Measurements from ENCODE around the gene RBM7. TPM values are rescaled to one million over a fixed set of nuclear protein-coding genes. Genes with fewer than 3 reads are reported as not detected.

Gene RBM7
- total RNA-seq, 3 donors from 2014 or later (not counting 1 experiment from before 2014, with no cell fraction given): 50.4 to 79.7 (median 58.5) TPM

DNA sequence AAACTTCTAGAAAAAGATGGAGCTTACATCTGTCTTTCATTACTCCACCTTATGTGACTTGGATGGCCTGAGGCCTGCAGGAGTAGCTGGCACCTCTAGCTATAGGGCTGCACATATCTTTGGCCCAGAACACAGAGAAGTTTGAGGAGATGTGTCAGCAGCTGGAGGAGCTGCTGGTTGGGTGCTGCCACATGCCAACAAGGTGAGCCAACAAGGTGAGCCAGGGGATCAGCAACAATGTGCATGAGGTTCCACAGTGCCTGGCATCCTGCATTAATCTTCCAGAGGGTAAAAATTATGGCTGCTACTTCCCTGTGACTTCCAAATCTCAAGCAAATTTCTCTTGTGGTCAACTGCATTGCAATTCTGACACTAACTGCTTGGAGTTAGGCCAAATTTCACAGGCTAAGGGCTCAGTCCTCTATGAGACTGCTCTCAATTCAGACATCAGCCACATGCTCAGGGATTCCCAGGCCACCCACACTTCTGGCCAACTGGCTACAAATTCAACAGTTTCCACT is 16.0 kb downstream of the RBM7 start:
- Histone ChIP-seq H3K27me3 (ENCODE audit: control insufficient read depth, insufficient read depth, low read length) (no peaks in the 10 kb centered on the region), H3K4me1 (ENCODE audit: control insufficient read depth, insufficient read depth, low read length) (no peaks in the 10 kb centered on the region), H3K9me3 (ENCODE audit: control insufficient read depth, insufficient read depth, low read length) (no peaks in the 10 kb centered on the region), H3K4me3 (ENCODE audit: low read length) (no peak overlapping the region), H3K36me3 (ENCODE audit: control insufficient read depth, insufficient read depth, low read length) (peaks cover 3% of the 10 kb centered on the region), H3K27ac (ENCODE audit: low read length) (no peak overlapping the region)
- intact Hi-C loops (cut with micrococcal nuclease): no loop called here
- DNase-seq (no peak), ATAC-seq (no peak)
- no peak overlapping the region for H3K4me3 Mint-ChIP-seq
- H3K27ac Mint-ChIP-seq: no peak overlapping the region
- H3K36me3 Mint-ChIP-seq: no peaks in the 10 kb centered on the region
- TF ChIP-seq, protein P1, sequence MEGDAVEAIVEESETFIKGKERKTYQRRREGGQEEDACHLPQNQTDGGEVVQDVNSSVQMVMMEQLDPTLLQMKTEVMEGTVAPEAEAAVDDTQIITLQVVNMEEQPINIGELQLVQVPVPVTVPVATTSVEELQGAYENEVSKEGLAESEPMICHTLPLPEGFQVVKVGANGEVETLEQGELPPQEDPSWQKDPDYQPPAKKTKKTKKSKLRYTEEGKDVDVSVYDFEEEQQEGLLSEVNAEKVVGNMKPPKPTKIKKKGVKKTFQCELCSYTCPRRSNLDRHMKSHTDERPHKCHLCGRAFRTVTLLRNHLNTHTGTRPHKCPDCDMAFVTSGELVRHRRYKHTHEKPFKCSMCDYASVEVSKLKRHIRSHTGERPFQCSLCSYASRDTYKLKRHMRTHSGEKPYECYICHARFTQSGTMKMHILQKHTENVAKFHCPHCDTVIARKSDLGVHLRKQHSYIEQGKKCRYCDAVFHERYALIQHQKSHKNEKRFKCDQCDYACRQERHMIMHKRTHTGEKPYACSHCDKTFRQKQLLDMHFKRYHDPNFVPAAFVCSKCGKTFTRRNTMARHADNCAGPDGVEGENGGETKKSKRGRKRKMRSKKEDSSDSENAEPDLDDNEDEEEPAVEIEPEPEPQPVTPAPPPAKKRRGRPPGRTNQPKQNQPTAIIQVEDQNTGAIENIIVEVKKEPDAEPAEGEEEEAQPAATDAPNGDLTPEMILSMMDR (IDR thresholded peaks at IDR 0.05): no peak
- no peaks in the 10 kb centered on the region for H3K9me3 Mint-ChIP-seq
- H3K4me1 Mint-ChIP-seq: no peaks in the 10 kb centered on the region
- no peaks in the 10 kb centered on the region for H3K27me3 Mint-ChIP-seq (ENCODE audit: low read depth in 2 of 2)

DNA sequence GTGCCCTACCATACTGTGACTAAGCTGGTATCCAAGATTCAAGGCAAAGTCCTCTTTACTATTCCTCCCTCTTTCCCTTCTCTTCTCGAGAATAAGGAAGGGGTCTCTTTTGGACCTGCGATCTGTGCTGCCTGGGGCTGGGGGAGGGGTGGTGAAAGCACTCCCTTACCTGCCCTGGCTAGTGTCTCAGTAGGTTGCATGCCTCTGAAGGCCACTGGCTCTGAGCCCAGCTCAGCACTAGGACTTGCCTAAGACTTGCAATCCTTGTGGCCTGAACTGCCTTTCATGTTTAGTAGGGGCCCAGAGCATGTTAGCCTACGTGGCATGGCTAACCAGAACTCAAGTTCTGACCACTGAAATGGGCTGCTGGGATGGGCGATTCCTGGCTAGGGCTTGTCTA is 25.8 kb downstream of the RBM7 start:
- no peak for DNase-seq
- Histone ChIP-seq H3K27ac (ENCODE audit: low read length) (no peak overlapping the region), H3K9me3 (ENCODE audit: control insufficient read depth, insufficient read depth, low read length) (no peaks in the 10 kb centered on the region), H3K4me3 (ENCODE audit: low read length) (no peak overlapping the region), H3K36me3 (ENCODE audit: control insufficient read depth, insufficient read depth, low read length) (no peaks in the 10 kb centered on the region), H3K4me1 (ENCODE audit: control insufficient read depth, insufficient read depth, low read length) (no peaks in the 10 kb centered on the region), H3K27me3 (ENCODE audit: control insufficient read depth, insufficient read depth, low read length) (no peaks in the 10 kb centered on the region)
- intact Hi-C loops (cut with micrococcal nuclease): no loop called here
- 94% methylated on average over 3 of the region's 4 CpGs for WGBS (ENCODE audit: insufficient coverage)
- Mint-ChIP-seq H3K27ac (no peak overlapping the region), H3K36me3 (peaks cover 16% of the 10 kb centered on the region), H3K9me3 (peaks cover 0 to 2% of the 10 kb centered on the region in 2 donors), H3K4me1 (no peaks in the 10 kb centered on the region), H3K27me3 (ENCODE audit: low read depth in 2 of 2) (no peaks in the 10 kb centered on the region), H3K4me3 (no peak overlapping the region)
- TF ChIP-seq, protein P1 (IDR thresholded peaks at IDR 0.05): no peak
- ATAC-seq: no peak

DNA sequence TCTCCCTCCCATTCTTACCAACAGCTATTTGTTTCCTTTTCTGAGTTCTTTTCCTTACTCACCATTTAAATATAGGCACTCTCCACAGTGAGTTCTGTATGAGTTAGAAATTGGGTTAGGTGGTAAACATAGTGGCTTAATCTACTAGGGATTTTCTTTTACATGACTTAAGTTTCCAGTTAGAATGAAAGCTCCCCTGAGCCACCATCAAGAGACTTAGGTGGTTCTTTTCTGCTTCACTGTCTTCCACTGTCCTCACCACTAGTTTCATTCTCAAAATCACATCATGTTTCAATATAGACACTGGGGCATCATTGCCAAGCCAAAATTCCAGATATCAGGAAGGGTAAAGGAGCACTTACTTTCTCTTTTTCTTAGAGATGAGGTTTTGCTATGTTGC is 29.8 kb downstream of the RBM7 start:
- Histone ChIP-seq H3K36me3 (ENCODE audit: control insufficient read depth, insufficient read depth, low read length) (no peaks in the 10 kb centered on the region), H3K27me3 (ENCODE audit: control insufficient read depth, insufficient read depth, low read length) (no peaks in the 10 kb centered on the region), H3K9me3 (ENCODE audit: control insufficient read depth, insufficient read depth, low read length) (no peaks in the 10 kb centered on the region), H3K4me1 (ENCODE audit: control insufficient read depth, insufficient read depth, low read length) (no peaks in the 10 kb centered on the region), H3K27ac (ENCODE audit: low read length) (no peak overlapping the region), H3K4me3 (ENCODE audit: low read length) (no peak overlapping the region)
- Mint-ChIP-seq H3K36me3 (no peaks in the 10 kb centered on the region), H3K27me3 (ENCODE audit: low read depth in 2 of 2) (no peaks in the 10 kb centered on the region), H3K27ac (no peak overlapping the region), H3K9me3 (no peaks in the 10 kb centered on the region), H3K4me1 (no peaks in the 10 kb centered on the region), H3K4me3 (no peak overlapping the region)
- intact Hi-C loops (cut with micrococcal nuclease): no loop called here
- no peak for DNase-seq
- TF ChIP-seq, protein P1 (IDR thresholded peaks at IDR 0.05): no peak
- ATAC-seq: no peak

DNA sequence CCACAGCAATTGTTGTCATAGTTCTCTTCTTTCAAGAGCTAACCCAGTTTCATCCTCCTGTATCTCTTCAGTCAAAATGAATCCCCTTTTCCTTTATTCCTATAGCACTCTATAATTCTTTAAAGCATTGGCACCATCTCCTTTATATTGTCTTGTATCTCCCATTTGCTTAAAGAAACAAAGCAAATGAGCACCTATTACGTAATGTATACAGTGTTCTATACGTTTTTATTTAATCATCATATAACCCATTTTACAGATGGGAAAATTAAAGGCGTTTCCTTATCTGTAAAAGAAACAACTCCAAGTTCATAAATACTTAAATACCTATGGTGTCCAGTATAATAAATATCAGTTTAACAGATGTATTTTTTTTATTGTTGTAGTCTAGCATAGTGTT is 32.4 kb downstream of the RBM7 start:
- Histone ChIP-seq H3K27ac (ENCODE audit: low read length) (no peak overlapping the region), H3K27me3 (ENCODE audit: control insufficient read depth, insufficient read depth, low read length) (no peaks in the 10 kb centered on the region), H3K36me3 (ENCODE audit: control insufficient read depth, insufficient read depth, low read length) (no peaks in the 10 kb centered on the region), H3K4me1 (ENCODE audit: control insufficient read depth, insufficient read depth, low read length) (no peaks in the 10 kb centered on the region), H3K9me3 (ENCODE audit: control insufficient read depth, insufficient read depth, low read length) (no peaks in the 10 kb centered on the region), H3K4me3 (ENCODE audit: low read length) (no peak overlapping the region)
- Mint-ChIP-seq H3K4me1 (no peaks in the 10 kb centered on the region), H3K27me3 (ENCODE audit: low read depth in 2 of 2) (no peaks in the 10 kb centered on the region), H3K36me3 (no peaks in the 10 kb centered on the region), H3K27ac (no peak overlapping the region), H3K4me3 (no peak overlapping the region), H3K9me3 (no peaks in the 10 kb centered on the region)
- ATAC-seq (no peak), DNase-seq (no peak)
- intact Hi-C loops (cut with micrococcal nuclease): no loop called here
- TF ChIP-seq, protein P1 (IDR thresholded peaks at IDR 0.05): no peak
- WGBS (ENCODE audit: insufficient coverage): 100% methylated on average over 2 of the region's 3 CpGs
